ENCODE results near the gene CENPM. TPM values are rescaled to one million over a fixed set of nuclear protein-coding genes. Genes with fewer than 3 reads are reported as not detected.
A peak's percentile ranks its signal among the peaks of the same experiment; 100 is the strongest.

The CENPM gene
- total RNA-seq, 1 donor from 2014 or later = 2.0 TPM

- Histone ChIP-seq H3K9ac (ENCODE audit: low read length) (peak overlapping the region; percentile 37), H3K4me1 (ENCODE audit: insufficient read depth, low read length) (peaks cover 21% of the 10 kb centered on the region), H3K27me3 (ENCODE audit: insufficient read depth, low read length) (no peaks in the 10 kb centered on the region), H3K36me3 (ENCODE audit: insufficient read depth, low read length) (peaks cover 4% of the 10 kb centered on the region), H4K20me1 (ENCODE audit: insufficient read depth, low read length) (peaks cover 9% of the 10 kb centered on the region), H2AFZ (ENCODE audit: low read depth, low read length) (no peak overlapping the region), H3K4me2 (ENCODE audit: low read length) (peak overlapping the region; percentile 12), H3K9me3 (ENCODE audit: insufficient read depth, low read depth, low read length) (no peaks in the 10 kb centered on the region), H3K4me3 (ENCODE audit: insufficient read depth, low read depth, low read length) (no peak overlapping the region), H3K27ac (ENCODE audit: low read depth, low read length) (peak overlapping the region; percentile 27), H3K79me2 (ENCODE audit: insufficient read depth, low read length) (peaks cover 7% of the 10 kb centered on the region)
- TF ChIP-seq EZH2 (IDR thresholded peaks at IDR 0.05; ENCODE audit: insufficient read depth, low read length) (no peak), CTCF (IDR thresholded peaks at IDR 0.05; ENCODE audit: insufficient read depth, low read depth, low read length) (peak; percentile 79)
- FAIRE-seq (peak; percentile 93), DNase-seq (ENCODE audit: low read depth) (peak; percentile 64)
- H3K27me3 Mint-ChIP-seq (ENCODE audit: low read depth, unreplicated experiment) = no peaks in the 10 kb centered on the region
- H3K27ac Mint-ChIP-seq (ENCODE audit: unreplicated experiment) = peak overlapping the region; percentile 90
- H3K4me3 Mint-ChIP-seq (ENCODE audit: unreplicated experiment) = no peak overlapping the region
- peaks cover 8% of the 10 kb centered on the region for H3K4me1 Mint-ChIP-seq (ENCODE audit: low read depth, unreplicated experiment)
- no peaks in the 10 kb centered on the region for H3K9me3 Mint-ChIP-seq (ENCODE audit: unreplicated experiment)
- no peaks in the 10 kb centered on the region for H3K36me3 Mint-ChIP-seq (ENCODE audit: low read depth, unreplicated experiment)
Observed at GRCh38 chr22:41940832-41941765, 5.9 kb downstream of the CENPM start.

GRCh38 chr22:41939981-41940831, 6.7 kb downstream of the CENPM start:
- no peaks in the 10 kb centered on the region for H3K27me3 Mint-ChIP-seq (ENCODE audit: low read depth, unreplicated experiment)
- peak overlapping the region; percentile 37 for H3K9ac ChIP-seq (ENCODE audit: low read length)
- peak overlapping the region; percentile 90 for H3K27ac Mint-ChIP-seq (ENCODE audit: unreplicated experiment)
- H3K9me3 Mint-ChIP-seq (ENCODE audit: unreplicated experiment) = no peaks in the 10 kb centered on the region
- no peaks in the 10 kb centered on the region for H3K79me2 ChIP-seq (ENCODE audit: insufficient read depth, low read length)
- peaks cover 8% of the 10 kb centered on the region for H3K4me1 Mint-ChIP-seq (ENCODE audit: low read depth, unreplicated experiment)
- no peaks in the 10 kb centered on the region for H3K27me3 ChIP-seq (ENCODE audit: insufficient read depth, low read length)
- TF ChIP-seq CTCF (IDR thresholded peaks at IDR 0.05; ENCODE audit: insufficient read depth, low read depth, low read length) (no peak), EZH2 (IDR thresholded peaks at IDR 0.05; ENCODE audit: insufficient read depth, low read length) (no peak)
- H3K27ac ChIP-seq (ENCODE audit: low read depth, low read length) = peak overlapping the region; percentile 27
- peaks cover 9% of the 10 kb centered on the region for H4K20me1 ChIP-seq (ENCODE audit: insufficient read depth, low read length)
- peak overlapping the region; percentile 12 for H3K4me2 ChIP-seq (ENCODE audit: low read length)
- no peak overlapping the region for H2AFZ ChIP-seq (ENCODE audit: low read depth, low read length)
- FAIRE-seq (no peak), DNase-seq (ENCODE audit: low read depth) (no peak)
- H3K4me1 ChIP-seq (ENCODE audit: insufficient read depth, low read length) = peaks cover 14% of the 10 kb centered on the region
- H3K9me3 ChIP-seq (ENCODE audit: insufficient read depth, low read depth, low read length) = no peaks in the 10 kb centered on the region
- no peaks in the 10 kb centered on the region for H3K36me3 Mint-ChIP-seq (ENCODE audit: low read depth, unreplicated experiment)
- no peak overlapping the region for H3K4me3 ChIP-seq (ENCODE audit: insufficient read depth, low read depth, low read length)
- peaks cover 4% of the 10 kb centered on the region for H3K36me3 ChIP-seq (ENCODE audit: insufficient read depth, low read length)
- peak overlapping the region; percentile 14 for H3K4me3 Mint-ChIP-seq (ENCODE audit: unreplicated experiment)

Data from astrocyte (in vitro differentiated cells and primary cell).